OCI-LY3 (cell line): ENCODE results near the gene PRMT7.

ENCODE experiments used
- H2AFZ ChIP-seq: fragments of 200-600, 300-600 bp; shearing (Covaris generic); 2 replicates; pipeline ENCODE4 v1.6.0; 2014; ENCODE audit warnings: antibody characterized with exemption, low read depth, low read length
- H3K27ac ChIP-seq: fragments of 200-600, 300-600 bp; sonication (generic); 2 replicates; pipeline ENCODE4 v1.5.1; 2014; ENCODE audit warnings: mild to moderate bottlenecking, low read length, moderate library complexity, mixed read lengths
- H3K27me3 ChIP-seq: fragments of 200-600, 300-600 bp; sonication (generic); 2 replicates; pipeline ENCODE4 v1.6.1; 2014; ENCODE audit warnings: low read depth, low read length, mixed read lengths
- H3K36me3 ChIP-seq: fragments of 200-600, 300-600 bp; sonication (generic); replicated peaks from 2 replicates; pipeline ENCODE3; 2014; ENCODE audit warnings: low read depth, low read length, mixed read lengths
- H3K4me1 ChIP-seq: fragments of 300-600, 200-600 bp; sonication (generic); 2 replicates; pipeline ENCODE4 v1.6.1; 2014; ENCODE audit warnings: low read length, mixed read lengths
- H3K4me2 ChIP-seq: fragments of 200-600, 300-600 bp; sonication (generic); 2 replicates; pipeline ENCODE4 v1.6.1; 2014; ENCODE audit warnings: low read length, mixed read lengths
- H3K4me3 ChIP-seq: fragments of 300-600, 200-600 bp; sonication (generic); 2 replicates; pipeline ENCODE4 v1.5.1; 2014; ENCODE audit warnings: antibody characterized with exemption, mild to moderate bottlenecking, low read length, moderate library complexity
- H3K79me2 ChIP-seq: fragments of 300-600, 200-600 bp; shearing (Covaris generic); 2 replicates; pipeline ENCODE4 v1.6.1; 2014; ENCODE audit warnings: mild to moderate bottlenecking, low read length, mixed read lengths
- H3K9ac ChIP-seq: fragments of 300-600, 200-600 bp; shearing (Covaris generic); 2 replicates; pipeline ENCODE4 v1.6.0; 2014; ENCODE audit warnings: mild to moderate bottlenecking, low read length, moderate library complexity
- H3K9me3 ChIP-seq: fragments of 200-600, 300-600 bp; shearing (Covaris generic); 2 replicates; pipeline ENCODE4 v1.6.1; 2014; ENCODE audit warnings: low read length, mixed read lengths; ENCODE audit not compliant: insufficient read depth
- H4K20me1 ChIP-seq: fragments of 200-600, 300-600 bp; sonication (generic); 2 replicates; pipeline ENCODE4 v1.6.1; 2016; ENCODE audit warnings: low read length, mixed read lengths; ENCODE audit not compliant: insufficient read depth
- CTCF ChIP-seq: fragments of 200-600, 300-600 bp; sonication (generic); IDR thresholded peaks from 2 replicates; pipeline ENCODE4 v1.5.1; 2014; ENCODE audit warnings: antibody characterized with exemption, low read length, low read depth
- EZH2phosphoT487 ChIP-seq: fragments of 200-600 bp; shearing (Covaris generic); IDR thresholded peaks from 2 replicates; pipeline ENCODE4 v1.6.1; 2018; ENCODE audit warnings: antibody characterized with exemption, mixed run types, low read depth

The PRMT7 gene

GRCh38 chr16:68377221-68377620 is 66.4 kb downstream of the PRMT7 start:
- TF ChIP-seq EZH2phosphoT487 = no peak
- TF ChIP-seq CTCF = no peak
- Histone ChIP-seq H3K27ac (no peak overlapping the region), H3K9me3 (no peaks in the 10 kb centered on the region), H3K4me3 (no peak overlapping the region), H3K79me2 (no peaks in the 10 kb centered on the region), H4K20me1 (no peaks in the 10 kb centered on the region), H3K9ac (no peak overlapping the region), H3K36me3 (no peaks in the 10 kb centered on the region), H3K27me3 (peaks cover 3% of the 10 kb centered on the region; the same call in 1 of the 2 replicates), H3K4me1 (peaks cover 8% of the 10 kb centered on the region), H2AFZ (no peak overlapping the region), H3K4me2 (no peak overlapping the region)

- no peaks in the 10 kb centered on the region for H3K9me3 ChIP-seq
- no peaks in the 10 kb centered on the region for H4K20me1 ChIP-seq
- no peak for TF ChIP-seq EZH2phosphoT487
- TF ChIP-seq CTCF = no peak
- H3K27me3 ChIP-seq = peaks cover 3% of the 10 kb centered on the region; the same call in 1 of the 2 replicates
- no peak overlapping the region for H3K4me3 ChIP-seq
- no peaks in the 10 kb centered on the region for H3K36me3 ChIP-seq
- H3K4me1 ChIP-seq = peaks cover 14% of the 10 kb centered on the region
- no peaks in the 10 kb centered on the region for H3K79me2 ChIP-seq
- no peak overlapping the region for H2AFZ ChIP-seq
- H3K27ac ChIP-seq = no peak overlapping the region
- no peak overlapping the region for H3K9ac ChIP-seq
- no peak overlapping the region for H3K4me2 ChIP-seq
These were observed 67.0 kb downstream of the PRMT7 start for GRCh38 chr16:68377667-68378393.

GRCh38 chr16:68378436-68379415 is 67.9 kb downstream of the PRMT7 start:
- Histone ChIP-seq H3K79me2 (no peaks in the 10 kb centered on the region), H3K36me3 (no peaks in the 10 kb centered on the region), H3K27me3 (peaks cover 3% of the 10 kb centered on the region; the same call in 1 of the 2 replicates), H3K4me1 (peaks cover 14% of the 10 kb centered on the region), H2AFZ (no peak overlapping the region), H3K9ac (no peak overlapping the region), H3K4me3 (no peak overlapping the region), H4K20me1 (no peaks in the 10 kb centered on the region), H3K27ac (no peak overlapping the region), H3K4me2 (no peak overlapping the region), H3K9me3 (no peaks in the 10 kb centered on the region)
- TF ChIP-seq EZH2phosphoT487 (no peak), CTCF (no peak)
